ENCODE data around the gene SAMD14. TPM values are rescaled to one million over a fixed set of nuclear protein-coding genes. Genes with fewer than 3 reads are reported as not detected.

Gene SAMD14
- total and polyA plus RNA-seq, 12 donors = 1.5 to 3.8 (median 2.0) TPM

DNA sequence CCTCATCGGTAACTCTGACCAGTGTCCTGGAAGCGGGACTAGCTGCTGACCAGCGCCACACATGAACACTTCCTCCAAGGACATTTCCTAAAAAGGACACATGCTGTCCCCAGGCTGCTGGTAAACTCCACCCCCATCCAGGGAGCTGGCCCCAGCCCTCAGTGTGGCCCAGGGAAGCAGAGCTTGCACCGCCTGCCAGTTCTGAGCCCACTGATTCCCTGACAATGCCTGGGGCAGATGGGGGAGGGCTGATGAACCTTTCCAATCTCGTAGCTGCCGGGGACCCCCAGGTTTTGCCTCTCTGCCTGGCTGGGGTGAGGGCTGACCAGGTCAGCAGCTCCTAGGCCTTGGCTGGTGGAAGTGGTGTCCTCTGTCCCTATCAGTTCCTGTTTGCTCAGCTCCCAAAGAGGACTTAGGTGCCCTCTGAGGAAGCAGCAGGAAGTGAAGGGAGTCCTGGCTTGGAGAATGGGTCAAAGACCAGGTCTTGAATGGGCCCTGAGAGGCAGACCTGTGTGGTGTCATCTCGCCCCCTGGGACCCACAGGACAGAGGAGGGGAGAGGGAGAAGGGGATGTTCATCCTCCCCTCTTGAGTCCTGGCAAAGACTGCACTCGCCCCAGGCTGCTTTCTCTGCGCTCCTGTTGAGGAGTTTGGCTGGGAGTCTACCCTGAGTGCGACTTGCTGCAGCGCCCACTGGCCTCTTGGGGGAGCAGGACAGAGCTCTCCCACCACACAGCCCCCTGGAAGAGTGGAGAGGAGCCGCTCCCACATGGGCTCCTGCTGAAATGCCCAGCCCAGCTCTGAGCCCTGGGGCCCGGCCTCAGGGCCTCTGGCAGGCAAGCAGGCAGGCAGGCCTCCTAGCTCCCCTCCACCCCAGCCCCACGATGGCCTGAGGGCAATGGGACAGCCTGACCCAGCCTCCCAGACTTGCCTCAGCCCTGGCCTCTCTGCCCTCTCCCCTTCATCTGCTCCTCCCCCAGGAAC is 18.0 kb downstream of the SAMD14 start:
- ATAC-seq (peak; percentile 66 to 88 (median 80)), DNase-seq (peak; percentile 75 to 85)
- TF ChIP-seq, protein P1, sequence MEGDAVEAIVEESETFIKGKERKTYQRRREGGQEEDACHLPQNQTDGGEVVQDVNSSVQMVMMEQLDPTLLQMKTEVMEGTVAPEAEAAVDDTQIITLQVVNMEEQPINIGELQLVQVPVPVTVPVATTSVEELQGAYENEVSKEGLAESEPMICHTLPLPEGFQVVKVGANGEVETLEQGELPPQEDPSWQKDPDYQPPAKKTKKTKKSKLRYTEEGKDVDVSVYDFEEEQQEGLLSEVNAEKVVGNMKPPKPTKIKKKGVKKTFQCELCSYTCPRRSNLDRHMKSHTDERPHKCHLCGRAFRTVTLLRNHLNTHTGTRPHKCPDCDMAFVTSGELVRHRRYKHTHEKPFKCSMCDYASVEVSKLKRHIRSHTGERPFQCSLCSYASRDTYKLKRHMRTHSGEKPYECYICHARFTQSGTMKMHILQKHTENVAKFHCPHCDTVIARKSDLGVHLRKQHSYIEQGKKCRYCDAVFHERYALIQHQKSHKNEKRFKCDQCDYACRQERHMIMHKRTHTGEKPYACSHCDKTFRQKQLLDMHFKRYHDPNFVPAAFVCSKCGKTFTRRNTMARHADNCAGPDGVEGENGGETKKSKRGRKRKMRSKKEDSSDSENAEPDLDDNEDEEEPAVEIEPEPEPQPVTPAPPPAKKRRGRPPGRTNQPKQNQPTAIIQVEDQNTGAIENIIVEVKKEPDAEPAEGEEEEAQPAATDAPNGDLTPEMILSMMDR (IDR thresholded peaks at IDR 0.05) = peak in 1 of 9 donors; percentile 14
- Histone ChIP-seq H3K9me3 (no peaks in the 10 kb centered on the region), H3K27me3 (peaks cover 0 to 21% (median 0%) of the 10 kb centered on the region in 7 donors), H3K36me3 (peaks cover 0 to 40% (median 12%) of the 10 kb centered on the region in 9 donors), H3K27ac (peak overlapping the region; percentile 87 to 99 (median 95)), H3K4me3 (no peak overlapping the region), H3K4me1 (peaks cover 24 to 74% (median 41%) of the 10 kb centered on the region in 9 donors)
- intact Hi-C loops (cut with DNase I) = loop anchor here in 3 of 10 donors (5.0 to 10.0 kb wide), 2 partner anchors 53 to 55 kb away; partner anchors contain the start of gene SGCA (in 3 of the 3)
- WGBS, 2 donors = 29 to 39% methylated on average over 14 of the region's 14 CpGs

DNA sequence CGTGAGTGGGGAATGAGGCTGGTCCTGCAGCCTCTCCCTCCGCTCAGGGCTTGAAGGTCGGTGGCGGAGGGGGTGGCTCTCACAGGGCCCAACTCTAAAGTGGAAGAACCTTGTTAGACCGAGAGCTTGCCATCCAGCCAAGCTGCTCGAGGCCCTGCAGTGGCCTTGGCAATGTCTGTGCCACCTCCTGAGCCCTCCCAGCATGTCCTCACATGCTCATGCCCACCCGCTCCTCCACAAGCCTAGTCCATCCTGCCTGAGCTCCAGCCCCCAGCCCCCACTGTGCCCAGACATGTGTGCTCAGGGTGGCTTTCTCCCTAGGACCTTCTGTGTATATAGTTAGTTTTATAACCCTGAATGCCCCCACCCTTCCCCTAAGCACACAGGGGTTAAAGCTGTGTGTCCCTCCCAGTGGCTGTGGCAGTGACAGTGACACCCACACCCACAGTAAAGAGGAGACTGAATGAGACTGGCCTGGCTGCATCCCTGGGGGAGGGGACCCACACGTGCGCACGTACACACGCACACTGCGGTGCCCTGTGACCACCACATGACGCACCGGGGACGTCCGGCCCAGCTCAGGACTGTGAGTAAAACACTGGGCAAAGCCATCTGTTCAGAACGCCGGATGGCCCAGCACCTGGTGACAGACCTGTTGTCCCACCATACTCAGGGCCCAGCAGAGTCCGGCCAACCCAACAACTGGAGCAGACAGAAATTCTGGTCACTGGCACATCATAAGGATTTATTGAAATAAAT is 19.2 kb downstream of the SAMD14 start:
- 53 to 60% methylated on average over 19 of the region's 19 CpGs for WGBS, 2 donors
- intact Hi-C loops (cut with DNase I) = loop anchor here in 3 of 10 donors (5.0 to 10.0 kb wide), 2 partner anchors 54 to 57 kb away; partner anchors contain the start of gene SGCA (in 3 of the 3)
- peaks cover 0 to 52% (median 21%) of the 10 kb centered on the region in 9 donors for H3K36me3 ChIP-seq
- H3K9me3 ChIP-seq = no peaks in the 10 kb centered on the region
- H3K4me1 ChIP-seq = peaks cover 21 to 64% (median 41%) of the 10 kb centered on the region in 9 donors
- DNase-seq (peak; percentile 61 to 68), ATAC-seq (peak; percentile 18 to 72 (median 62))
- TF ChIP-seq, protein P1 (IDR thresholded peaks at IDR 0.05) = no peak
- H3K4me3 ChIP-seq = no peak overlapping the region
- peaks cover 0 to 9% (median 0%) of the 10 kb centered on the region in 7 donors for H3K27me3 ChIP-seq
- peak overlapping the region; percentile 87 to 99 (median 95) for H3K27ac ChIP-seq

DNA sequence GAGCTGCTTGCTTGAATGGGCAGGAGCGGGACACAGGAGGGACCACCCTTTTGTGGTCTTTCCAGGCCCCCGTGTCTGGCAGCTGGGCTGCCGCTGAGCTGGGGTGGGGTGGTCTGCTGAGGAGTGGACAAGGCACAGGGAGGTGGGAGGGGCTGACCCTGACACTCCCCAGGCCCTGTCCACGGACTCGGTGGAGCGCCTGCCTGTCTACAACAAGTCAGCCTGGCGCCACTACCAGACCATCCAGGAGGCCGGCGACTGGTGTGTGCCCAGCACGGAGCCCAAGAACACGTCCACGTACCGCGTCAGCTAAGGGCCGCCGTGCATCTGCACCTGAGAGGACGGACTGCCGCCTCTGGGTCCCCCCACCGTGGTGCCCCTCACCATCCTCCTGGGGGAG is 20.2 kb downstream of the SAMD14 start:
- intact Hi-C loops (cut with DNase I) = loop anchor here in 3 of 10 donors (5.0 to 10.0 kb wide), 2 partner anchors 55 to 58 kb away; partner anchors contain the start of gene SGCA (in 3 of the 3)
- H3K4me1 ChIP-seq = peaks cover 19 to 55% (median 41%) of the 10 kb centered on the region in 9 donors
- H3K27ac ChIP-seq = peak overlapping the region in 9 of 10 donors; percentile 87 to 98 (median 95)
- peaks cover 0 to 58% (median 27%) of the 10 kb centered on the region in 9 donors for H3K36me3 ChIP-seq
- WGBS, 2 donors = 81 to 82% methylated on average over 19 of the region's 19 CpGs
- H3K9me3 ChIP-seq = no peaks in the 10 kb centered on the region
- TF ChIP-seq, protein P1 (IDR thresholded peaks at IDR 0.05) = no peak
- ATAC-seq = no peak
- no peak overlapping the region for H3K4me3 ChIP-seq
- H3K27me3 ChIP-seq = no peaks in the 10 kb centered on the region
- DNase-seq = no peak

DNA sequence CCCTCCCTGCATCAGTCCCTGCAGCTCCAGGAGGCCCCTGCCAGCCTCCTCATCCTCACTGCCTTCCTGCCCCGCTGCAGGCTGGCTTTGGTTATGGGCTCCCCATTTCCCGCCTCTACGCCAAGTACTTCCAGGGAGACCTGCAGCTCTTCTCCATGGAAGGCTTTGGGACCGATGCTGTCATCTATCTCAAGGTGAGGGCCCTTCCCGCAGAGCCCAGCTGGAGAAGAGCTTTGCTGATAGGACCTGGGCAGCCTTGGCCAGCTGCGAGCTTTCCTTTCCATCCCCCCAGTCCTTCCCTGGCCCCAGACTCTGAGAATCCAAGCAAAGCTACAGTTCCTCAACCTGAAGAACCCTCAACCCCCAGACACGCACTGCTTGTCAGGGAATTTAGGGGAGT is 20.8 kb downstream of the SAMD14 start:
- H3K4me3 ChIP-seq = no peak overlapping the region
- ATAC-seq = no peak
- H3K36me3 ChIP-seq = peaks cover 0 to 64% (median 29%) of the 10 kb centered on the region in 9 donors
- no peaks in the 10 kb centered on the region for H3K27me3 ChIP-seq
- peak overlapping the region in 9 of 10 donors; percentile 28 to 98 (median 95) for H3K27ac ChIP-seq
- peaks cover 18 to 50% (median 41%) of the 10 kb centered on the region in 9 donors for H3K4me1 ChIP-seq
- intact Hi-C loops (cut with DNase I) = no loop called here
- TF ChIP-seq, protein P1 (IDR thresholded peaks at IDR 0.05) = no peak
- WGBS, 2 donors = 75 to 83% methylated on average over 7 of the region's 7 CpGs
- DNase-seq = no peak
- H3K9me3 ChIP-seq = no peaks in the 10 kb centered on the region
